Measurements from ENCODE around the gene FBXL22. TPM values are rescaled to one million over a fixed set of nuclear protein-coding genes. Genes with fewer than 3 reads are reported as not detected.

FBXL22 gene
- total RNA-seq, 1 experiment from 2014 or later = 0.71 TPM

- no peaks in the 10 kb centered on the region for H3K9me3 Mint-ChIP-seq (ENCODE audit: low read depth, unreplicated experiment)
- BruUV-seq (replicated peaks) = no TSS peak
- intact Hi-C loops (cut with micrococcal nuclease; ENCODE audit: unreplicated experiment) = no loop called here
- H3K4me3 Mint-ChIP-seq (ENCODE audit: low read depth, unreplicated experiment) = no peak overlapping the region
- H3K27ac Mint-ChIP-seq (ENCODE audit: unreplicated experiment) = no peak overlapping the region
- CTCF ChIA-PET = no interaction called here
- no peak for TF ChIP-seq CTCF (IDR thresholded peaks at IDR 0.05; ENCODE audit: unreplicated experiment)
- H3K36me3 Mint-ChIP-seq (ENCODE audit: insufficient read depth, unreplicated experiment) = peaks cover 29% of the 10 kb centered on the region
- no peaks in the 10 kb centered on the region for H3K27me3 Mint-ChIP-seq (ENCODE audit: unreplicated experiment)
- DNase-seq = no peak
- H3K4me1 Mint-ChIP-seq (ENCODE audit: low read depth, unreplicated experiment) = peaks cover 17% of the 10 kb centered on the region
These were observed 6.3 kb downstream of the FBXL22 start for GRCh38 chr15:63603516-63603915.

GRCh38 chr15:63604281-63604680 lies 7.1 kb downstream of the FBXL22 start:
- H3K27ac Mint-ChIP-seq (ENCODE audit: unreplicated experiment) = no peak overlapping the region
- TF ChIP-seq CTCF (IDR thresholded peaks at IDR 0.05; ENCODE audit: unreplicated experiment) = no peak
- no peak overlapping the region for H3K4me3 Mint-ChIP-seq (ENCODE audit: low read depth, unreplicated experiment)
- BruUV-seq (replicated peaks) = no TSS peak
- H3K36me3 Mint-ChIP-seq (ENCODE audit: insufficient read depth, unreplicated experiment) = peaks cover 28% of the 10 kb centered on the region
- no peaks in the 10 kb centered on the region for H3K27me3 Mint-ChIP-seq (ENCODE audit: unreplicated experiment)
- H3K9me3 Mint-ChIP-seq (ENCODE audit: low read depth, unreplicated experiment) = no peaks in the 10 kb centered on the region
- CTCF ChIA-PET = interaction anchor here (0.5 to 0.6 kb wide), 2 partner anchors 7 to 25 kb away, joined by 3 read pairs; partner anchors contain the start of gene FBXL22
- H3K4me1 Mint-ChIP-seq (ENCODE audit: low read depth, unreplicated experiment) = peaks cover 10% of the 10 kb centered on the region
- intact Hi-C loops (cut with micrococcal nuclease; ENCODE audit: unreplicated experiment) = no loop called here
- DNase-seq = no peak

- Mint-ChIP-seq H3K27me3 (ENCODE audit: unreplicated experiment) (no peaks in the 10 kb centered on the region), H3K4me3 (ENCODE audit: low read depth, unreplicated experiment) (no peak overlapping the region), H3K4me1 (ENCODE audit: low read depth, unreplicated experiment) (peaks cover 4% of the 10 kb centered on the region), H3K27ac (ENCODE audit: unreplicated experiment) (no peak overlapping the region), H3K9me3 (ENCODE audit: low read depth, unreplicated experiment) (no peaks in the 10 kb centered on the region), H3K36me3 (ENCODE audit: insufficient read depth, unreplicated experiment) (peaks cover 21% of the 10 kb centered on the region)
- no peak for DNase-seq
- intact Hi-C loops (cut with micrococcal nuclease; ENCODE audit: unreplicated experiment) = no loop called here
- no TSS peak for BruUV-seq (replicated peaks)
- CTCF ChIA-PET = interaction anchor here (0.6 to 0.7 kb wide), 2 partner anchors 8 to 548 kb away, joined by 3 read pairs; partner anchors contain the start of gene FBXL22
- TF ChIP-seq CTCF (IDR thresholded peaks at IDR 0.05; ENCODE audit: unreplicated experiment) = no peak
These were observed 7.8 kb downstream of the FBXL22 start for GRCh38 chr15:63605036-63605435.

GRCh38 chr15:63605816-63606215 lies 8.6 kb downstream of the FBXL22 start:
- Mint-ChIP-seq H3K36me3 (ENCODE audit: insufficient read depth, unreplicated experiment) (peaks cover 13% of the 10 kb centered on the region), H3K9me3 (ENCODE audit: low read depth, unreplicated experiment) (no peaks in the 10 kb centered on the region), H3K27ac (ENCODE audit: unreplicated experiment) (no peak overlapping the region), H3K4me3 (ENCODE audit: low read depth, unreplicated experiment) (no peak overlapping the region), H3K4me1 (ENCODE audit: low read depth, unreplicated experiment) (peaks cover 10% of the 10 kb centered on the region), H3K27me3 (ENCODE audit: unreplicated experiment) (no peaks in the 10 kb centered on the region)
- intact Hi-C loops (cut with micrococcal nuclease; ENCODE audit: unreplicated experiment) = no loop called here
- DNase-seq = no peak
- TF ChIP-seq CTCF (IDR thresholded peaks at IDR 0.05; ENCODE audit: unreplicated experiment) = no peak
- CTCF ChIA-PET = no interaction called here
- no TSS peak for BruUV-seq (replicated peaks)

Measured in Calu3 (cell line).